Measurements from ENCODE around the gene CDH23. TPM values are rescaled to one million over a fixed set of nuclear protein-coding genes. Genes with fewer than 3 reads are reported as not detected.

Gene CDH23
- total and polyA plus RNA-seq, 2 experiments from 2014 or later: 0.30 to 1.5 TPM

- no peak overlapping the region for H2AFZ ChIP-seq
- H3K79me2 ChIP-seq: no peaks in the 10 kb centered on the region
- H4K20me1 ChIP-seq (ENCODE audit: insufficient read depth, poor library complexity, severe bottlenecking): no peaks in the 10 kb centered on the region
- H3K4me1 ChIP-seq (ENCODE audit: insufficient read depth): peaks cover 3% of the 10 kb centered on the region
- H3K27ac ChIP-seq: no peak overlapping the region
- no peaks in the 10 kb centered on the region for H3K36me3 ChIP-seq (replicated peaks; ENCODE audit: insufficient read depth, low read depth)
- DNase-seq (ENCODE audit: low spot score): no peak
- TF ChIP-seq EZH2phosphoT487 (IDR thresholded peaks at IDR 0.05; ENCODE audit: low read depth, severe bottlenecking, unreplicated experiment): no peak
- no peak for TF ChIP-seq CTCF (IDR thresholded peaks at IDR 0.05; ENCODE audit: poor library complexity)
- TF ChIP-seq EZH2 (IDR thresholded peaks at IDR 0.05; ENCODE audit: borderline replicate concordance): no peak
- H3K9me3 ChIP-seq (ENCODE audit: low read depth): no peaks in the 10 kb centered on the region
- no peak overlapping the region for H3K4me2 ChIP-seq
- peaks cover 6% of the 10 kb centered on the region for H3K27me3 ChIP-seq
- H3K4me3 ChIP-seq: no peak overlapping the region
- 100% methylated on average over 3 of the region's 3 CpGs for WGBS (ENCODE audit: low lambda C conversion rate, missing lambda C conversion rate)
- no peaks in the 10 kb centered on the region for H3K9me2 ChIP-seq (replicated peaks; ENCODE audit: insufficient read depth)
Observed at GRCh38 chr10:71562904-71563303, 166.2 kb downstream of the CDH23 start.

DNA sequence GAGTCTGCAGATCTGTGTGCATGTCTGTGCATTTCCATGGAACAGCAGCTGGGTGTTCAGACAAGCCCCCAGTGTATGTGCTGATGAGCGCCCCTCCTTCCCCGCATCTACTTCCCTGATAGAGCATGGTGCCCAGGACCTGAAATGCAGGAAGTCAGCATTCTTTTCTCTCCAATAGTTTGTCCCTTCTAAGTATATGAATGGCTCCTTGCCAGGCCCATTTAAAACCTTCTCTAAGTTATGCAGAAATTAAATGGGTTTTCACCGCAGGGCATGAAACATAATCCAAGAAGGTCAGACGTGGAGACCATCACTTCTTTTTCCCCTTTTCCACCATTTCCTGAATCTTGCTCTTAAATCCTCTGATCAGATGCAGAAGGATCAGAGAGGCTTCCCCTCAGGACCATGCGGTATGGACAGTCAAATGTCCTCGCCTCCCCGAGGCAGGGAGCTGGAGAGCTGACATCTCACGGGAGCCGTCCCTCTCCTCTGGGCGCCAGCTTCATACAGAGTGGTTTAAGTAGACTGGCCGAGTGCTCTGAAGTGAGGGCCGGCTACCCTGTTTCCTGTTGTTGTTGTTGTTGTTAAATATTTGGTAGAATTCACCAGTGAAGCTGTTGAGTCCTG lies 167.6 kb downstream of the CDH23 start:
- WGBS (ENCODE audit: low lambda C conversion rate, missing lambda C conversion rate): 55% methylated on average over 12 of the region's 12 CpGs
- H3K4me1 ChIP-seq (ENCODE audit: insufficient read depth): peaks cover 3% of the 10 kb centered on the region
- H3K4me3 ChIP-seq: no peak overlapping the region
- H3K27ac ChIP-seq: peak overlapping the region; percentile 23
- no peaks in the 10 kb centered on the region for H3K36me3 ChIP-seq (replicated peaks; ENCODE audit: insufficient read depth, low read depth)
- DNase-seq (ENCODE audit: low spot score): peak; percentile 34
- H3K4me2 ChIP-seq: no peak overlapping the region
- H3K9me2 ChIP-seq (replicated peaks; ENCODE audit: insufficient read depth): no peaks in the 10 kb centered on the region
- no peaks in the 10 kb centered on the region for H3K79me2 ChIP-seq
- no peaks in the 10 kb centered on the region for H3K9me3 ChIP-seq (ENCODE audit: low read depth)
- H4K20me1 ChIP-seq (ENCODE audit: insufficient read depth, poor library complexity, severe bottlenecking): no peaks in the 10 kb centered on the region
- no peak for TF ChIP-seq CTCF (IDR thresholded peaks at IDR 0.05; ENCODE audit: poor library complexity)
- no peak for TF ChIP-seq EZH2 (IDR thresholded peaks at IDR 0.05; ENCODE audit: borderline replicate concordance)
- no peak for TF ChIP-seq EZH2phosphoT487 (IDR thresholded peaks at IDR 0.05; ENCODE audit: low read depth, severe bottlenecking, unreplicated experiment)
- peaks cover 6% of the 10 kb centered on the region for H3K27me3 ChIP-seq
- H2AFZ ChIP-seq: no peak overlapping the region

- H4K20me1 ChIP-seq (ENCODE audit: insufficient read depth, poor library complexity, severe bottlenecking): no peaks in the 10 kb centered on the region
- H3K9me3 ChIP-seq (ENCODE audit: low read depth): no peaks in the 10 kb centered on the region
- H3K9me2 ChIP-seq (replicated peaks; ENCODE audit: insufficient read depth): no peaks in the 10 kb centered on the region
- no peak overlapping the region for H3K4me3 ChIP-seq
- H3K4me1 ChIP-seq (ENCODE audit: insufficient read depth): peaks cover 3% of the 10 kb centered on the region
- no peaks in the 10 kb centered on the region for H3K36me3 ChIP-seq (replicated peaks; ENCODE audit: insufficient read depth, low read depth)
- H3K27me3 ChIP-seq: peaks cover 3% of the 10 kb centered on the region
- no peak overlapping the region for H2AFZ ChIP-seq
- 100% methylated on average over 2 of the region's 2 CpGs for WGBS (ENCODE audit: low lambda C conversion rate, missing lambda C conversion rate)
- no peak overlapping the region for H3K27ac ChIP-seq
- H3K4me2 ChIP-seq: no peak overlapping the region
- no peaks in the 10 kb centered on the region for H3K79me2 ChIP-seq
- TF ChIP-seq EZH2 (IDR thresholded peaks at IDR 0.05; ENCODE audit: borderline replicate concordance) (no peak), CTCF (IDR thresholded peaks at IDR 0.05; ENCODE audit: poor library complexity) (no peak), EZH2phosphoT487 (IDR thresholded peaks at IDR 0.05; ENCODE audit: low read depth, severe bottlenecking, unreplicated experiment) (no peak)
- no peak for DNase-seq (ENCODE audit: low spot score)
Observed at GRCh38 chr10:71565284-71566000, 168.7 kb downstream of the CDH23 start.
